Endodermal cell (in vitro differentiated cells): ENCODE data around the gene ARHGDIA. TPM values are rescaled to one million over a fixed set of nuclear protein-coding genes. Genes with fewer than 3 reads are reported as not detected.

Experiments used
- DNase-seq: peaks from one replicate; pipeline ENCODE4 v3.0.0-alpha.2; 2017
- H3K27ac ChIP-seq: 2 replicates; pipeline ENCODE4 v1.5.1; 2013; ENCODE audit warnings: mild to moderate bottlenecking, low read depth, low read length, moderate library complexity
- H3K27me3 ChIP-seq: 2 replicates; pipeline ENCODE4 v1.6.1; 2013; ENCODE audit warnings: mild to moderate bottlenecking, low read length, moderate library complexity; ENCODE audit not compliant: insufficient read depth, control insufficient read depth, poor library complexity, severe bottlenecking
- H3K36me3 ChIP-seq: 2 replicates; pipeline ENCODE4 v1.7.0; 2013; ENCODE audit warnings: mild to moderate bottlenecking, low read length, moderate library complexity; ENCODE audit not compliant: control insufficient read depth, insufficient read depth
- H3K4me1 ChIP-seq: one replicate; pipeline ENCODE4 v1.7.0; 2013; ENCODE audit warnings: low read length; ENCODE audit not compliant: control insufficient read depth, insufficient read depth
- H3K4me3 ChIP-seq: 2 replicates; pipeline ENCODE4 v1.5.1; 2013; ENCODE audit warnings: mild to moderate bottlenecking, low read length, moderate library complexity
- H3K9ac ChIP-seq: 2 replicates; pipeline ENCODE4 v1.6.1; 2013; ENCODE audit warnings: mild to moderate bottlenecking, low read length, moderate library complexity; ENCODE audit not compliant: poor library complexity, severe bottlenecking; ENCODE audit errors: extremely low read depth
- H3K9me3 ChIP-seq: 2 replicates; pipeline ENCODE4 v1.6.1; 2013; ENCODE audit warnings: mild to moderate bottlenecking, low read length, moderate library complexity; ENCODE audit not compliant: control insufficient read depth
- H3K27ac Mint-ChIP-seq: 2 replicates; pipeline ENCODE4 v1.8.0; 2020; ENCODE audit warnings: mixed read lengths
- H3K27me3 Mint-ChIP-seq: 2 replicates; pipeline ENCODE4 v1.8.0; 2021; ENCODE audit warnings: mild to moderate bottlenecking, mixed read lengths; ENCODE audit not compliant: insufficient read depth
- H3K36me3 Mint-ChIP-seq: 2 replicates; pipeline ENCODE4 v1.8.0; 2020; ENCODE audit warnings: low read depth, mixed read lengths
- H3K4me1 Mint-ChIP-seq: 2 replicates; pipeline ENCODE4 v1.8.0; 2020; ENCODE audit warnings: mixed read lengths
- H3K4me3 Mint-ChIP-seq: 2 replicates; pipeline ENCODE4 v1.8.0; 2020; ENCODE audit warnings: mild to moderate bottlenecking, moderate library complexity, mixed read lengths
- H3K9me3 Mint-ChIP-seq: 2 replicates; pipeline ENCODE4 v1.8.0; 2020; ENCODE audit warnings: mild to moderate bottlenecking, mixed read lengths
- WGBS, 2 experiments: methylation state at CpG; one replicate each; pipeline versions ENCODE4 v1.1.5 to v1.1.7; 2013; ENCODE audit warnings: missing lambda C conversion rate in 2 of 2, mixed read lengths in 1 of 2; ENCODE audit not compliant: insufficient coverage in 1 of 2, insufficient read length in 1 of 2; 5-methylcytosine and 5-hydroxymethylcytosine counted together
- total RNA-seq, 2 donors: library from RNA; stranded (reverse); fragmentation: NEBNext Ultra II Directional in 1 of 2; extraction: Animal tissue kit (Norgen Biotek cat#: 25700) in 1 of 2; gene quantifications; 2 replicates in 1 of 2; 3 replicates in 1 of 2; pipeline ENCODE4 v1.2.1, GENCODE V29; 2021
- TF ChIP-seq, protein P1 (sequence below): fragments of 200-600 bp; sonication (generic); conservative IDR thresholded peaks from 2 replicates; pipeline ENCODE4 v1.5.0; 2021; ENCODE audit warnings: antibody characterized with exemption, mild to moderate bottlenecking

ARHGDIA gene
- total RNA-seq, 2 donors from 2014 or later, result 240 to 254 TPM

DNA sequence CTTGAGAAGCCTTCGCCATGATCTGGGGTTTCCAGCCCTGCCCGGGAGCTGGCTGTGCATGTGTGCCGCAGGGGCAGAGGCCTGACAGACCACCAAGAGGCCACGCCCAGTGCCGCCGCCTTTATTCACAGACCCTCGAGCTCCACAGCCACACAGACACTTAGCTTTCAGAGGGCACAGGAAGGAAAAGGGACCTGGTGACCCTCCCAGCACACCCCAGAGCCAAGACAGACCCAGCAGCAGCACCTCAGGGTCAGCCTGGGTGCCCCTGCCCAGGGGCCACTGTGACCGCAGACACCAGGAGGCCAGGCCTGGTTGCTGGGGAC is 48.9 kb downstream of the ARHGDIA start:
- H3K9me3 ChIP-seq, result no peaks in the 10 kb centered on the region
- Mint-ChIP-seq H3K36me3 (peaks cover 7% of the 10 kb centered on the region), H3K27me3 (peaks cover 7% of the 10 kb centered on the region), H3K9me3 (no peaks in the 10 kb centered on the region), H3K4me3 (no peak overlapping the region), H3K4me1 (peaks cover 5% of the 10 kb centered on the region), H3K27ac (no peak overlapping the region)
- H3K36me3 ChIP-seq, result no peaks in the 10 kb centered on the region
- 96 to 99% methylated on average over 5 to 8 of the region's 8 CpGs for WGBS, 2 experiments
- no peaks in the 10 kb centered on the region for H3K27me3 ChIP-seq
- TF ChIP-seq, protein P1, sequence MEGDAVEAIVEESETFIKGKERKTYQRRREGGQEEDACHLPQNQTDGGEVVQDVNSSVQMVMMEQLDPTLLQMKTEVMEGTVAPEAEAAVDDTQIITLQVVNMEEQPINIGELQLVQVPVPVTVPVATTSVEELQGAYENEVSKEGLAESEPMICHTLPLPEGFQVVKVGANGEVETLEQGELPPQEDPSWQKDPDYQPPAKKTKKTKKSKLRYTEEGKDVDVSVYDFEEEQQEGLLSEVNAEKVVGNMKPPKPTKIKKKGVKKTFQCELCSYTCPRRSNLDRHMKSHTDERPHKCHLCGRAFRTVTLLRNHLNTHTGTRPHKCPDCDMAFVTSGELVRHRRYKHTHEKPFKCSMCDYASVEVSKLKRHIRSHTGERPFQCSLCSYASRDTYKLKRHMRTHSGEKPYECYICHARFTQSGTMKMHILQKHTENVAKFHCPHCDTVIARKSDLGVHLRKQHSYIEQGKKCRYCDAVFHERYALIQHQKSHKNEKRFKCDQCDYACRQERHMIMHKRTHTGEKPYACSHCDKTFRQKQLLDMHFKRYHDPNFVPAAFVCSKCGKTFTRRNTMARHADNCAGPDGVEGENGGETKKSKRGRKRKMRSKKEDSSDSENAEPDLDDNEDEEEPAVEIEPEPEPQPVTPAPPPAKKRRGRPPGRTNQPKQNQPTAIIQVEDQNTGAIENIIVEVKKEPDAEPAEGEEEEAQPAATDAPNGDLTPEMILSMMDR, result no peak
- DNase-seq, result no peak
- H3K9ac ChIP-seq, result no peak overlapping the region
- no peak overlapping the region for H3K4me3 ChIP-seq
- no peaks in the 10 kb centered on the region for H3K4me1 ChIP-seq
- no peak overlapping the region for H3K27ac ChIP-seq

DNA sequence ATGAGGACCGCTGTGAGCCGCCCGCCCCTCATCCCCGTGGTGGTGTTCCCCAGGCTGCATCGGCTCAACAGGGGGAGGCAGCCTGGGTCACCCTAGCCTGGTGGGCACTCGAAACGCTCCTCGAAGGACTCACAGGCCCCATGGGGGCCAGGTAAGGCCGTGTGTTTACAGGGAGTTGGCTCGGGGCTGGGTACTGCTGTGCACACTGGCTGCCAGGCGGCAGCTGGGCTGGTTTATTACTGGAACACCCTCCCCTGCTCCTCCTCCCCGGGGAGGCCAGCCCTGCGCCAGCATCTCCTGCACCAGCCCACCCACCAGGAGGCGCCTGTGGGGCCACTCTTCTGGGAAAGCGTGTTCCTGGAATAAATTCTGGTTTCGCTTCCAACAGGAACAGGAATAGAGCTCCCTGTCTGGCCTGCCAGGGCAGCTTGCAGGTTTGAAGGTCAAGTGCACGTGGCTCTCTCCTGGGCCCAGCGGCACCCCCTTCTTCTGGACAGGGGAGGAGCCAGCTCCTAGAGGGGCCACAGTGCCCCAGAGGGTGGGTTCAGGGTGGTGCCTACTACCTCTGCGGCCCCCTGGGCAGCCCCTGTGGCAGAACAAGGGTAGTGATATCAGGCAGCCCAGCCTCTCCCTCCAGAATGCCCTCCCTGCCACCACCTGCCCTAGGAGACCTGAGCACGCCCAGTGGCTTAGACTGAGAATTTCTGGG is 49.4 kb downstream of the ARHGDIA start:
- H3K27ac Mint-ChIP-seq, result no peak overlapping the region
- H3K4me1 Mint-ChIP-seq, result peaks cover 5% of the 10 kb centered on the region
- no peaks in the 10 kb centered on the region for H3K9me3 Mint-ChIP-seq
- peak; percentile 90 for DNase-seq
- Histone ChIP-seq H3K36me3 (no peaks in the 10 kb centered on the region), H3K9me3 (no peaks in the 10 kb centered on the region), H3K27me3 (no peaks in the 10 kb centered on the region), H3K4me3 (no peak overlapping the region), H3K27ac (no peak overlapping the region), H3K9ac (no peak overlapping the region), H3K4me1 (no peaks in the 10 kb centered on the region)
- peaks cover 7% of the 10 kb centered on the region for H3K36me3 Mint-ChIP-seq
- H3K27me3 Mint-ChIP-seq, result peaks cover 7% of the 10 kb centered on the region
- TF ChIP-seq, protein P1, result peak; percentile 71
- H3K4me3 Mint-ChIP-seq, result no peak overlapping the region
- 88 to 98% methylated on average over 12 to 20 of the region's 20 CpGs for WGBS, 2 experiments

DNA sequence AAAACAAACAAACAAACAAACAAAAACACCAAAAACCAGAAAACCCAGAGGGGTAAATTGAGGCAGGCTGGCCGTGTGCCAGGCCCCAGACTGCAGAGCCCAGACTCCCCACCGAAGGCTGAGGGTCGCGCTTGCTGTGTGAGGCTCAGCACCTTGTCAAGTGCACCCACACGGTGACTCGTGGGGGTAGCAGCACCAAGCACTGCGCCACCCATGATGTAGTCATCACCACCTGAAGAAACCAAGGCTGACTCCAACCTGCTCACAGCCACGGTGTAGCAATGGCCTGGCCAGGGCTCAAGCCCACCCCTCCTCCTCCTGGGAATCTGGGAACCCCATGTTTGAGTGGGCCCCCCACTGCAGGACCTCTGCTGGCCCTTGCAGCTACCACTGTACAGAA is 50.0 kb downstream of the ARHGDIA start:
- H3K4me1 Mint-ChIP-seq, result peaks cover 4% of the 10 kb centered on the region
- no peaks in the 10 kb centered on the region for H3K27me3 ChIP-seq
- peaks cover 7% of the 10 kb centered on the region for H3K27me3 Mint-ChIP-seq
- no peaks in the 10 kb centered on the region for H3K9me3 Mint-ChIP-seq
- H3K4me1 ChIP-seq, result no peaks in the 10 kb centered on the region
- H3K4me3 ChIP-seq, result no peak overlapping the region
- H3K36me3 Mint-ChIP-seq, result peaks cover 7% of the 10 kb centered on the region
- H3K36me3 ChIP-seq, result no peaks in the 10 kb centered on the region
- H3K9ac ChIP-seq, result no peak overlapping the region
- H3K4me3 Mint-ChIP-seq, result no peak overlapping the region
- H3K9me3 ChIP-seq, result no peaks in the 10 kb centered on the region
- H3K27ac ChIP-seq, result no peak overlapping the region
- 94 to 97% methylated on average over 8 of the region's 8 CpGs for WGBS, 2 experiments
- no peak overlapping the region for H3K27ac Mint-ChIP-seq
- TF ChIP-seq, protein P1, result no peak
- DNase-seq, result no peak
